Left lung (tissue), 10 donors: ENCODE results near the gene PPP1R13B. TPM values are rescaled to one million over a fixed set of nuclear protein-coding genes. Genes with fewer than 3 reads are reported as not detected.

Source experiments
- ATAC-seq: fragments of 200-7000 bp; cut with Tn5 transposase; one replicate; pipeline ENCODE4 v1.9.1; 2020; ENCODE audit warnings: moderate library complexity
- DNase-seq, 4 donors: peaks; one replicate each; pipeline ENCODE4 v3.0.0-alpha.2; 2013 to 2020
- H3K27ac ChIP-seq, 2 donors: fragments of 200-600 bp; sonication (generic) in 1 of 2; one replicate each; pipeline versions ENCODE4 v1.5.0 to v1.8.0; 2020 to 2021
- H3K27me3 ChIP-seq, 2 donors: fragments of 200-600 bp; sonication (generic) in 1 of 2; one replicate each; pipeline versions ENCODE4 v1.5.0 to v1.8.0; 2020 to 2021
- H3K36me3 ChIP-seq, 2 donors: fragments of 200-600 bp; sonication (generic) in 1 of 2; one replicate each; pipeline versions ENCODE4 v1.5.0 to v1.8.0; 2020 to 2021
- H3K4me1 ChIP-seq, 2 donors: fragments of 200-600 bp; one replicate each; pipeline ENCODE4 v1.8.0; 2021
- H3K4me3 ChIP-seq, 2 donors: fragments of 200-600 bp; sonication (generic) in 1 of 2; one replicate each; pipeline versions ENCODE4 v1.5.0 to v1.8.0; 2020 to 2021; ENCODE audit warnings: mild to moderate bottlenecking in 1 of 2
- H3K9me3 ChIP-seq, 2 donors: fragments of 200-600 bp; sonication (generic) in 1 of 2; one replicate each; pipeline versions ENCODE4 v1.5.0 to v1.8.0; 2020 to 2021
- intact Hi-C, 2 donors: fragments of 100-400 bp; cut with DNase I; formaldehyde crosslinking; loops; one replicate each; pipeline versions ENCODE4 v1.11.2 to v1.14.2; 2022
- polyA plus RNA-seq, 6 donors: library from polyadenylated mRNA; unstranded; fragments of 120-200 nt; gene quantifications; one replicate each; pipeline ENCODE4 v1.2.1, GENCODE V29; 2013; ENCODE audit not compliant: insufficient read length in 6 of 6
- total RNA-seq, 2 donors: library from RNA; stranded (reverse); fragmentation: NEBNext Ultra II Directional; extraction: Animal tissue kit (Norgen Biotek cat#: 25700); gene quantifications; one replicate each; pipeline ENCODE4 v1.2.1, GENCODE V29; 2021
- TF ChIP-seq, protein P1 (sequence below), 2 donors: fragments of 200-600 bp; sonication (generic) in 1 of 2; IDR thresholded peaks; one replicate each; pipeline versions ENCODE4 v1.5.0 to v1.8.0; 2021; ENCODE audit warnings: antibody characterized with exemption in 2 of 2
- donor health status: DM: no; HTN: yes; CAD: no.
- donor health status: DM: no; HTN: no; CAD: no.

The PPP1R13B gene
- total and polyA plus RNA-seq, 8 donors, result 48.0 to 86.9 (median 61.7) TPM

DNA sequence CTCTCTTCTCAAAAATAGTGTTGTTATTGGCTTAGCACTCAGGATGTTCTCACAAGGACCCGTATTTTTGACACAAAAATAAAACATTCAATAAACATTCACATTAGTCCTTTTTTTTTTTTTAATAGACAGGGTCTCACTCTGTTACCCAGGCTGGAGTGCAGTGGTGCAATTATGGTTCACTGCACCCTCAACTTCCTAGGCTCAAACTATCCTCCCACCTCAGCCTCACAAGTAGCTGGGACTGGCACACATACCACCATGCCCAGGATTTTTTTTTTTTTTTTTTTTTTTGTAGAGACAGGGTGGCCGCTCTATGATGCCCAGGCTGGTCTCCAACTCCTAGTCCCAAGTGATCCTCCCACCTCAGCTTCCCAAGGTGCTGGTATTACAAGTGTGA is 27.0 kb downstream of the PPP1R13B start:
- Histone ChIP-seq H3K36me3 (no peaks in the 10 kb centered on the region), H3K9me3 (no peaks in the 10 kb centered on the region), H3K27me3 (peaks cover 0 to 15% of the 10 kb centered on the region in 2 donors), H3K27ac (peak overlapping the region in 1 of 2 donors; percentile 41), H3K4me1 (peaks cover 6 to 14% of the 10 kb centered on the region in 2 donors), H3K4me3 (no peak overlapping the region)
- TF ChIP-seq, protein P1, sequence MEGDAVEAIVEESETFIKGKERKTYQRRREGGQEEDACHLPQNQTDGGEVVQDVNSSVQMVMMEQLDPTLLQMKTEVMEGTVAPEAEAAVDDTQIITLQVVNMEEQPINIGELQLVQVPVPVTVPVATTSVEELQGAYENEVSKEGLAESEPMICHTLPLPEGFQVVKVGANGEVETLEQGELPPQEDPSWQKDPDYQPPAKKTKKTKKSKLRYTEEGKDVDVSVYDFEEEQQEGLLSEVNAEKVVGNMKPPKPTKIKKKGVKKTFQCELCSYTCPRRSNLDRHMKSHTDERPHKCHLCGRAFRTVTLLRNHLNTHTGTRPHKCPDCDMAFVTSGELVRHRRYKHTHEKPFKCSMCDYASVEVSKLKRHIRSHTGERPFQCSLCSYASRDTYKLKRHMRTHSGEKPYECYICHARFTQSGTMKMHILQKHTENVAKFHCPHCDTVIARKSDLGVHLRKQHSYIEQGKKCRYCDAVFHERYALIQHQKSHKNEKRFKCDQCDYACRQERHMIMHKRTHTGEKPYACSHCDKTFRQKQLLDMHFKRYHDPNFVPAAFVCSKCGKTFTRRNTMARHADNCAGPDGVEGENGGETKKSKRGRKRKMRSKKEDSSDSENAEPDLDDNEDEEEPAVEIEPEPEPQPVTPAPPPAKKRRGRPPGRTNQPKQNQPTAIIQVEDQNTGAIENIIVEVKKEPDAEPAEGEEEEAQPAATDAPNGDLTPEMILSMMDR (IDR thresholded peaks at IDR 0.05), result no peak
- no peak for DNase-seq
- intact Hi-C loops, result no loop called here
- peak; percentile 15 for ATAC-seq

DNA sequence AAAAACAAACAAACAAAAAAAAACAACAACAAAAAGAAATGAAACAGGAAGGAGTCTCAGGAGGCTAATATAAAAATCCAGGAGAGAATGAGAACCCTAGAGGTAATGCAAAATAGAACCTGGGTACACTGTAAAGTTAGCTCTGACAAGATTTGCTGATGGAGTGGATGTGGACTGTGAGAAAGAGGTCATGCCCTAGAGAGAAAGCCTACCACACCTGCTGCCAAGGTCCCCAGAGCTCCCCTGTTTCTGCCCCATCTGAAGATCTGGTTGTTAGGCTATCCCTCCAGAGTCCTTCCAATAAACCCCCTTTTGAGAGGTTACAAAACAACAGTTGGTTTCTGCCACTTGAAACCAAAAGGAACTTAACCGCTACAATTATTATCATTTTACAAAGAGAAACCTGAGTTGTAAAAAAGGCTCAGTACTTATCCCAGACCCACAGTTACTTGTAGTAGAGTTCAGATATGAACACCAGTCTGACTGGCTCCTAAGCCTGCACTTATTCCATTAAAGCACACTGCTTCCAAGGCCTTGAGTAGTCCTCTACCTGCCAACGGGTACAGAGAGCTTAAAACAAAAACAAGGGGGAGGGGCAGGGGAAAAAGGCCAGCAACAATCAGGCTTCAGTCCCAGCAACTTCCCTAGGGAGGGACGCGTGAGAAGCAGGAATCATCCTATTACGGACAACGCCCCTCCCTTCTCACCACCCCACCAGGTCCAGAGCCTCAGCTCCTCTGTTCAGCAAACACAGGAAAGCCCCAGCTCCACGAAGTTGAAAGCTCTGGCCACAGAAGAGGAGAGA is 27.7 kb downstream of the PPP1R13B start:
- H3K9me3 ChIP-seq, result no peaks in the 10 kb centered on the region
- peaks cover 0 to 15% of the 10 kb centered on the region in 2 donors for H3K27me3 ChIP-seq
- TF ChIP-seq, protein P1 (IDR thresholded peaks at IDR 0.05), result no peak
- intact Hi-C loops, result no loop called here
- no peaks in the 10 kb centered on the region for H3K36me3 ChIP-seq
- peak in 3 of 4 donors; percentile 30 to 73 (median 55) for DNase-seq
- H3K4me3 ChIP-seq, result no peak overlapping the region
- peaks cover 6 to 12% of the 10 kb centered on the region in 2 donors for H3K4me1 ChIP-seq
- peak; percentile 95 for ATAC-seq
- peak overlapping the region in 1 of 2 donors; percentile 41 for H3K27ac ChIP-seq

DNA sequence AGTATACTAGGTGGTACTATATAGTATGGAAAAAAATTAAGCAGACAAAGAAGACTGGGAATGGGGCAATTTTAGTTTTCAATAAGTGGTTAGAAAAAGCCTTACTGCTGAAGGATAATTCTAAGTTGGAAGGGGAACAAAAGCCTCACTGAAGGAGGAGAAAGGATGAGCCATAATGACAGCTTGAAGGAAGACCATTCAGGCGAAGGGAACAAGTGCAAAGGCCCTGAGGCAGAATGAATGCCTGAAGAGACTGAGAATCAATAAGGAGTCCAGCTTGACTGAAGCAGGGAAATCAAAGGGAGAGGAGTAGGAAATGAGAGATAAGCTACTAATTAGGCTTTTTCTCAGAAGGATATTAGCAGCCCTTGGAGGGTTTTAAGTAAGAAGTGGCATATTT is 28.5 kb downstream of the PPP1R13B start:
- Histone ChIP-seq H3K27ac (peak overlapping the region in 1 of 2 donors; percentile 39), H3K36me3 (no peaks in the 10 kb centered on the region), H3K4me1 (peaks cover 6 to 12% of the 10 kb centered on the region in 2 donors), H3K4me3 (no peak overlapping the region), H3K9me3 (no peaks in the 10 kb centered on the region), H3K27me3 (peaks cover 0 to 15% of the 10 kb centered on the region in 2 donors)
- no peak for DNase-seq
- TF ChIP-seq, protein P1 (IDR thresholded peaks at IDR 0.05), result no peak
- ATAC-seq, result no peak
- intact Hi-C loops, result no loop called here

DNA sequence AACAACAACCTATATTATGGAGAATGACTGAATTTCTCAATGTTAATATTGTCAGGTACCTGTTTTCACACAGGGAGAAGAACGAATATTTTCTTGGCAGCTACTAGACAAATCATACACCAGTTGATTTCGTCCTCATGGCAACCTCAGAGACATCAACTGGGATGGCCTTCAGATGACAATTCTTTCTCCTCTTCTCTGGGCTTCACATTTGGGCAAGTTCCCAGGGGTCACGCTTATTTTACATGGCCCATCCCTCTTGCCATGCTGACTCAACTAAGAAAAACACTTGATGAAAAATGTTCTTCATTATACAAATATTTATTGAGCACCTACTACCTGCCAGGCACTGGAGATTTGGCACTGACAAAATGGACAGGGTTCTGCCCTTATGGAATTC is 29.0 kb downstream of the PPP1R13B start:
- Histone ChIP-seq H3K4me3 (no peak overlapping the region), H3K27me3 (peaks cover 0 to 15% of the 10 kb centered on the region in 2 donors), H3K9me3 (no peaks in the 10 kb centered on the region), H3K27ac (peak overlapping the region in 1 of 2 donors; percentile 39), H3K4me1 (peaks cover 6 to 12% of the 10 kb centered on the region in 2 donors), H3K36me3 (no peaks in the 10 kb centered on the region)
- DNase-seq, result no peak
- intact Hi-C loops, result no loop called here
- peak; percentile 5 for ATAC-seq
- TF ChIP-seq, protein P1 (IDR thresholded peaks at IDR 0.05), result no peak

DNA sequence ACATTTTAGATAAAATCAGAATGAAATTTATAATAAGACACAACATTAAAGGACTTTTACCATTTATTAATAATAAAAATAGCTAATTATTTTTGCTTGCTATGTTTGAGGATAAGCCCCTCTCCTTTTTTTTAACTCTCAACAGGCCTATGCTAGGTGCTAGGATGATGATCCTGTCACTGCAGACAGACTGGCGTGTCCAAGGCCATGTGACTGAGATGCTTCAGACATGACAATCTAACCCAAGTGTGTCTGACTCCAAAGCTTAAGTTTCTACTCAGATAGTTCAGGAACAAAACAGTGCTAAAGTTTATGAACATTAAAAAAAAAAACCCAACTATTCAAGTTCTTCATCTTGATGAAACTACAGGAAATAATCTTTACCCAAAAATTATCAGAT is 29.8 kb downstream of the PPP1R13B start:
- intact Hi-C loops, result no loop called here
- DNase-seq, result no peak
- H3K4me3 ChIP-seq, result no peak overlapping the region
- H3K9me3 ChIP-seq, result no peaks in the 10 kb centered on the region
- H3K36me3 ChIP-seq, result no peaks in the 10 kb centered on the region
- peaks cover 0 to 15% of the 10 kb centered on the region in 2 donors for H3K27me3 ChIP-seq
- H3K27ac ChIP-seq, result no peak overlapping the region
- TF ChIP-seq, protein P1 (IDR thresholded peaks at IDR 0.05), result no peak
- peaks cover 6 to 12% of the 10 kb centered on the region in 2 donors for H3K4me1 ChIP-seq
- no peak for ATAC-seq
